Breast epithelium (tissue), 3 donors: ENCODE measurements around the gene UBAC2.

ENCODE experiments used
- CTCF ChIP-seq, 3 donors: fragments of 450-650 bp; IDR thresholded peaks; one replicate each; pipeline ENCODE4 v1.5.1; 2016 to 2017; ENCODE audit warnings: antibody characterized with exemption in 3 of 3, mild to moderate bottlenecking in 3 of 3, moderate library complexity in 3 of 3
- POLR2A ChIP-seq: fragments of 450-650 bp; IDR thresholded peaks from one replicate; pipeline ENCODE4 v1.6.1; 2016; ENCODE audit warnings: antibody characterized with exemption, mild to moderate bottlenecking, moderate library complexity

- TF ChIP-seq POLR2A (no peak), CTCF (IDR thresholded peaks at IDR 0.05) (no peak)
These were observed 149.5 kb downstream of the UBAC2 start for GRCh38 chr13:99350191-99350590.
